GM12875 (cell line): ENCODE data around the gene STK35.

Experiments
- H3K4me3 ChIP-seq: one replicate; pipeline ENCODE4 v1.5.1; 2011; ENCODE audit warnings: low read depth, low read length, control low read depth
- CTCF ChIP-seq: IDR thresholded peaks from 2 replicates; pipeline ENCODE4 v1.5.1; 2011; ENCODE audit warnings: low read depth, mild to moderate bottlenecking, control low read depth, inconsistent platforms, low read length, moderate library complexity, borderline replicate concordance; ENCODE audit not compliant: insufficient read depth

Gene STK35

DNA sequence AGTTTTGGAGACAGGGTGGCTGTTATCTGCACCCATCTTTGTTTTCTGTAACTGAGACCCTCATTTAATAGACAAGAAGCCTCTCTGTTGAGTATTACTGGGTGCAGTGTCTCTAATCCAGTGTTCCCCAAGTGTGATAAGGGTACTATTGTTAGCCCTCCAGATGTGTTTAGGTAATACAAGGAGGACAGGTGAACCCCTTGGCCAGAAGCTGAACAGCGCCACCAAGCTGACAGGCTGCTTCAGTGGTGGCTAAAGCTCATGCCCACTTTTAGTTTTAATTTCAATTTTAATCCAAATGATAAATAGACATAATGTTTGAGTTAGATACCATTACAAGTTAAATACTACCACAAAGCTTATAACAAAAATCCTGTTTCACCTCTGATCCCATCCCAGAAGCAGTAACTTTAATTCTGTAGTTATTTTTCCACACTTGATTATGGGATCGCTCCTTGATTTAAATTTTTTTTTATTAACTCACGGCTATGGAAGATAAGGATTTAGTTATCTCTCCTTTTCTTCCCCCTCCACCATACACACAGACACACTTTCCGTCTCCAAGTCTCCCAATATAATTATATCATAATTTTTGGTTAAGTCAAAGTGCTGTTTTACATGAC, 8.4 kb upstream of the STK35 start:
- no peak overlapping the region for H3K4me3 ChIP-seq
- peak; percentile 66 for TF ChIP-seq CTCF

DNA sequence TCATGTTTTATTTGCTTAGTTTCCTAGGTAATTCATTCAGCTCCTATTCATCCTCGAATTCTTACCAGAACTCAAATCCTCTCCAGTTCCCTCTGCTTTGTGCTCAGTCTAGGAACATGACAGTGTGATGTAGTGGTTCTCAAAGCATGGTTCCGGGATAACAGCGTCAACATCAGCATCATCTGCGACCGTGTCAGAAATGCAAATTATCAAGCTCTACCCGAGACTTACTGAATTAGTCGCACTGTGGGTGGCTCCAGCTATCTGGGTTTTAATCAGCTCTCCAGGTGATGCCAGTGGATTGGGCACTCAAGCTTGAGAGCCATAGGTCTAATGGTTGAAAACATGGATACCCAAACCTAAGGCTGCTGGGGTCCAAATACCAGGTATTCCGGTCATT, 7.7 kb upstream of the STK35 start:
- no peak for TF ChIP-seq CTCF
- H3K4me3 ChIP-seq, result no peak overlapping the region

DNA sequence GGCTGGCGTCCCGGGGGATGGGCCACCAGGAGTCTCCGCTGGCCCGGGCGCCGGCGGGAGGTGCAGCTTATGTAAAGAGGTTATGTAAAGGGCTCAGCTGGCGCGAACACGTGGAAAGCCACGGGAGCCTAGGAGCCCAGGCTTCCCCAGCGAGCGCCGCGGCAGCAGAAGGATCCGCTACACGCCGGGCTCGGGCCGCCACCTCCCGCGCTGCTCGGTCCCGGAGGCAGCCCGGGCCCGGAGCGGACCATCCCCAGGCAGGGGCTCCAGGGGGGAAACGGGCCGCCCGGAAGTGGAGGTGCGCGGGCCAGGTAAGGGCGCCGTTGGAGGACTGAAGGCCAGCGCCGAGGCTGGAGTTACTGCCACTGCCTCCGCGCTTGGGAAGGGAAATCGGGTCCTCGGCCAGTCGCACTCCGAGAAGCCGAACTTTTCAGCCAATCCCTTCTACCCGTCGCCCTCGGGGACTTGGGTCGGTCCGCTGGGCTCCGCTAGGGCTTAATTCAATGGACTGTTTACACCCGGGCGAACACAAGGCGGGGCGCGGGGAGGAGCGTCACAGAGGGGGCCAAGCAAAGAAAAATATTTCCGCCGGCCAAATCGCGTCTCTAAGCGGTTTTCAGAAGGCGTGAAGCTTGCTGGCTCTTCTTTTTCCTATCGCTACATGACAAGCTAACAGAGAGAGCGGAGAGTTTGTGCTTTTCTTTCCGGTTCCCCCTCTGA, 398 bp downstream of the STK35 start:
- no peak for TF ChIP-seq CTCF
- peak overlapping the region; percentile 67 for H3K4me3 ChIP-seq

DNA sequence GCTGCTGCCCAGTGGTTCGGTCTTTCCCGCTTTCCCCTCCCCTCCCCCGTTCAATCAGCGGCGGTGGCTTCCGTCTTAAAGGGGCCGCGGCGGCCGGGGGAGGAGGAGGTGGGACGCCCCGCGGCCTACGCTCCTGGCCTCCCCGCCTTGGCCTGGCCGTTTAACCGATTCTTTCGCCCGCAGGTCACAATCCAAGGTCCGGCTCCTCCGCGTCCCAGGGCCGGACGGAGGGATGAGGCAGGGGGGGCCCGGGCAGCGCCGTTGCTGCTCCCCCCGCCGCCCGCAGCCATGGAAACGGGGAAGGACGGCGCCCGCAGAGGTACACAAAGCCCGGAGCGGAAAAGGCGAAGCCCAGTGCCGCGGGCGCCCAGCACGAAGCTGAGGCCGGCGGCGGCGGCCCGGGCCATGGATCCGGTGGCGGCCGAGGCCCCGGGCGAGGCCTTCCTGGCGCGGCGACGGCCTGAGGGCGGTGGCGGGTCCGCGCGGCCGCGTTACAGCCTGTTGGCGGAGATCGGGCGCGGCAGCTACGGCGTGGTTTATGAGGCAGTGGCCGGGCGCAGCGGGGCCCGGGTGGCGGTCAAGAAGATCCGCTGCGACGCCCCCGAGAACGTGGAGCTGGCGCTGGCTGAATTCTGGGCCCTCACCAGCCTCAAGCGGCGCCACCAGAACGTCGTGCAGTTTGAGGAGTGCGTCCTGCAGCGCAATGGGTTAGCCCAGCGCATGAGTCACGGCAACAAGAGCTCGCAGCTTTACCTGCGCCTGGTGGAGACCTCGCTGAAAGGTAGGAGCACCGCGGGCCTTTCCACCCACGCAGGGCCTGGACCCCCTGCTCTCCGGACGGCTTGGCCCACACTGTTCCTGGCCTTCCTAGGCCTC, 1.2 kb downstream of the STK35 start:
- no peak for TF ChIP-seq CTCF
- peak overlapping the region; percentile 67 for H3K4me3 ChIP-seq

- peak overlapping the region; percentile 67 for H3K4me3 ChIP-seq
- TF ChIP-seq CTCF, result no peak
Observed at GRCh38 chr20:2103461-2104153, 2.0 kb downstream of the STK35 start.

GRCh38 chr20:2104236-2104635, 2.6 kb downstream of the STK35 start:
- TF ChIP-seq CTCF, result no peak
- H3K4me3 ChIP-seq, result no peak overlapping the region
